Choroid plexus epithelial cell (primary cell): ENCODE results near the gene VWA1.
A peak's percentile ranks its signal among the peaks of the same experiment; 100 is the strongest.
"Not testable (repeated sequence)": the region's sequence is repeated elsewhere in the genome, so short reads cannot be mapped to it uniquely, and the experiment has no call there.

ENCODE experiments used
- DNase-seq: peaks from one replicate; pipeline ENCODE4 v3.0.0-alpha.2; 2010; ENCODE audit warnings: low read depth
- H3K4me3 ChIP-seq: 2 replicates; pipeline ENCODE4 v1.5.1; 2011; ENCODE audit warnings: low read depth, mild to moderate bottlenecking, control low read depth, low read length, moderate library complexity
- TF ChIP-seq, protein P1 (sequence below): conservative IDR thresholded peaks from 2 replicates; pipeline ENCODE4 v1.5.1; 2011; ENCODE audit warnings: low read depth, mild to moderate bottlenecking, control low read depth, inconsistent platforms, low read length, moderate library complexity

The VWA1 gene

GRCh38 chr1:1415751-1416150 is 19.7 kb upstream of the VWA1 start:
- TF ChIP-seq, protein P1, sequence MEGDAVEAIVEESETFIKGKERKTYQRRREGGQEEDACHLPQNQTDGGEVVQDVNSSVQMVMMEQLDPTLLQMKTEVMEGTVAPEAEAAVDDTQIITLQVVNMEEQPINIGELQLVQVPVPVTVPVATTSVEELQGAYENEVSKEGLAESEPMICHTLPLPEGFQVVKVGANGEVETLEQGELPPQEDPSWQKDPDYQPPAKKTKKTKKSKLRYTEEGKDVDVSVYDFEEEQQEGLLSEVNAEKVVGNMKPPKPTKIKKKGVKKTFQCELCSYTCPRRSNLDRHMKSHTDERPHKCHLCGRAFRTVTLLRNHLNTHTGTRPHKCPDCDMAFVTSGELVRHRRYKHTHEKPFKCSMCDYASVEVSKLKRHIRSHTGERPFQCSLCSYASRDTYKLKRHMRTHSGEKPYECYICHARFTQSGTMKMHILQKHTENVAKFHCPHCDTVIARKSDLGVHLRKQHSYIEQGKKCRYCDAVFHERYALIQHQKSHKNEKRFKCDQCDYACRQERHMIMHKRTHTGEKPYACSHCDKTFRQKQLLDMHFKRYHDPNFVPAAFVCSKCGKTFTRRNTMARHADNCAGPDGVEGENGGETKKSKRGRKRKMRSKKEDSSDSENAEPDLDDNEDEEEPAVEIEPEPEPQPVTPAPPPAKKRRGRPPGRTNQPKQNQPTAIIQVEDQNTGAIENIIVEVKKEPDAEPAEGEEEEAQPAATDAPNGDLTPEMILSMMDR, result no peak
- no peak for DNase-seq
- H3K4me3 ChIP-seq, result no peak overlapping the region

GRCh38 chr1:1417396-1417795 is 18.1 kb upstream of the VWA1 start:
- not testable (repeated sequence) for H3K4me3 ChIP-seq, DNase-seq

- H3K4me3 ChIP-seq, DNase-seq: not testable (repeated sequence)
Observed at GRCh38 chr1:1417825-1418463, 17.5 kb upstream of the VWA1 start.

GRCh38 chr1:1418464-1419362 is 16.8 kb upstream of the VWA1 start:
- no peak for DNase-seq
- H3K4me3 ChIP-seq, result no peak overlapping the region
- TF ChIP-seq, protein P1, result no peak

GRCh38 chr1:1419363-1419812 is 16.1 kb upstream of the VWA1 start:
- TF ChIP-seq, protein P1, result no peak
- no peak for DNase-seq
- no peak overlapping the region for H3K4me3 ChIP-seq

GRCh38 chr1:1419813-1420653 is 15.5 kb upstream of the VWA1 start:
- no peak for DNase-seq
- H3K4me3 ChIP-seq, result peak overlapping the region; percentile 30
- TF ChIP-seq, protein P1, result no peak

DNA sequence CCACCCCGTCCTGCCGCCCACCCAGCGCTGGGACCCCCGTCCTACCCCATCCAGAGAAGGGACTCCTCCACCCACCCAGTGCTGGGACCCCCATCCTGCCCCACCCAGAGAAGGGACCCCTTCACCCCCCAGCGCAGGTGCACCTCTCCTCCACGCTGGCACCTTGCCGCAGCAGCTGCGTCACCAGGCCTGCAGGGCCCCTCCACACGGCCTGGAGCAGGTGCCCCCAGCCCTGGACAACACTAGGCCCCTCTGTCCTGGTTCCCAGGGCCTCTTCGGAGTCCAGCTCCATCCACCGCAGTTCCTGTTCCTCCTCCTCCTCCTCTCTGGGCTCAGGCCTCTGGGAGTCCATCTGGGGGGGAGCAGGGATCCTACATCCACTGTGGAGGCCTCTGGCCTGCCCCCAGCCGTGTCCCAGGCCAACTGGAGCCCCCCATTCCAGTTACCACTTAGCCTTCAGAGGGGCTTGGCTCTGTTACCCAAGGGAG is 14.8 kb upstream of the VWA1 start:
- TF ChIP-seq, protein P1, result no peak
- H3K4me3 ChIP-seq, result no peak overlapping the region
- no peak for DNase-seq
